HUES6 (cell line): ENCODE measurements around the gene ASB18.
A peak's percentile ranks its signal among the peaks of the same experiment; 100 is the strongest.

Experiments used
- H3K27ac ChIP-seq: 2 replicates; pipeline ENCODE4 v1.7.0; 2013; ENCODE audit warnings: low read depth, mild to moderate bottlenecking, low read length, inconsistent platforms
- H3K27me3 ChIP-seq: 2 replicates; pipeline ENCODE4 v1.6.1; 2013; ENCODE audit warnings: low read length; ENCODE audit not compliant: control insufficient read depth, insufficient read depth
- H3K36me3 ChIP-seq: 2 replicates; pipeline ENCODE4 v1.6.1; 2013; ENCODE audit warnings: low read length; ENCODE audit not compliant: control insufficient read depth, insufficient read depth
- H3K4me1 ChIP-seq: 2 replicates; pipeline ENCODE4 v1.6.1; 2013; ENCODE audit warnings: low read length; ENCODE audit not compliant: control insufficient read depth, insufficient read depth
- H3K4me3 ChIP-seq: 2 replicates; pipeline ENCODE4 v1.5.1; 2013; ENCODE audit warnings: low read depth, low read length
- H3K9ac ChIP-seq: one replicate; pipeline ENCODE4 v1.6.1; 2013; ENCODE audit warnings: mild to moderate bottlenecking, low read length
- H3K9me3 ChIP-seq: 2 replicates; pipeline ENCODE4 v1.6.1; 2013; ENCODE audit warnings: low read depth, low read length; ENCODE audit not compliant: control insufficient read depth, insufficient read depth

ASB18 gene

DNA sequence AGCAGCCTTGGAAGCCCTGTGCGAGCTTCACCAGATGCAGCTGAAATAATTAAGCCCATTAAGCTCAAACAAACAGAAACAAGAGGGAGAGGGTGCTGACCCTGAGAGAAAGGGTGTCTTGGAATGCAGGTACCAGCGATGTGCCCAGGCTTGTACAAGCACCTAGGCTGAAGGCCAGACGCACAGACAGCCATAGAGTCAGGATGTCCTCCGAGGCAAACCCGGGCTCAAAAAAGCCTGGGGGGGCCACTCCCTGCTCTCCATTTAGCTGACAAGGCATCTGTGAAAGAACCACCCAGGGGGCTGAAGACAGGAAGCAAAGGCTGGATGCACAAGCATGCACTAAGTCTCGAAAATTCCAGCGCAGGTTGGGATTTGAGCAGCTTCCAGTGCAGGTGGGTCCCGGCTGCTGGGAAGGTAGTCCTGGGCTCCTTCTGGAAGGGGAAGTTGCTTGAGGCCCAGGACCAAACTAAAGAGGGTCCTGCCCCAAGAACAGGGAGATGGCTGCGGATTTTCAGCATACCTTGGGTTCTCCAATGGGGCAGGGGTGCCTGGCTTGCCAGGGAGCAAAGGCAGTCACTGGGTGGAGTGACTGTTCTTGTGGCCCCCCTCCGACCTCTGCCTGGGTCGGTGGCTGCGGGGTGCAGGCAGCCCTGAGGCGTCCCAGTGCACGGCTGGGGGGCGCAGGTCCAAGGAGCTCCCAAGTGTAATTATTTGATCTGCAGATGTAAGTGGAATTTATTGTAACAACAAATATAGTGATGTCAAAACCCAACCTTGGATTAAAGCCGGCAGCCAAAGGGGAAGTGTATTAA, 102.0 kb downstream of the ASB18 start:
- Histone ChIP-seq H3K27ac (no peak overlapping the region), H3K4me1 (peaks cover 72% of the 10 kb centered on the region), H3K9me3 (no peaks in the 10 kb centered on the region), H3K9ac (peak overlapping the region; percentile 46), H3K4me3 (no peak overlapping the region), H3K36me3 (no peaks in the 10 kb centered on the region; the same call in 1 of the 2 replicates), H3K27me3 (peaks cover 99% of the 10 kb centered on the region)

DNA sequence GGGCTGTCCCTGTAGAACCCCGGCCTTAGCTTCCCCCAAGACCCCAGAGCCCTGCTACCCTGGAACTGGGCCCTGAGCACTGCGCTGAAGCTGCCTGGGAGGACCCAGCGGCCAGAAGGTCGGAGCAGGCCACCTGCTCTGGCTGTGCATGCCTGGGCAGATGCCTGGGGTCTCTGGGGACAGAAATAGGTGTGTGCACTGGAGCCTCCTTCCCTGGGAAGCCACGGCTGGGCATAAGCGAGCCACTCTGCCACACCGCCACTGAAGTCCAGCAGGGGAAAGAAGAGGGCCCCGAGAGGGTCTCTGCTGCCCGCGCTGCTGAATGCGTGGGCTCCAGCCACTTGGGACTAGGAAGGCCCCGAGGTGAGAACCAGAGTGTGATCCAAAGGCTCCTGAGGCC, 102.7 kb downstream of the ASB18 start:
- H3K4me3 ChIP-seq: no peak overlapping the region
- H3K9me3 ChIP-seq: no peaks in the 10 kb centered on the region
- H3K36me3 ChIP-seq: no peaks in the 10 kb centered on the region; the same call in 1 of the 2 replicates
- peaks cover 99% of the 10 kb centered on the region for H3K27me3 ChIP-seq
- peaks cover 68% of the 10 kb centered on the region for H3K4me1 ChIP-seq
- no peak overlapping the region for H3K9ac ChIP-seq
- H3K27ac ChIP-seq: no peak overlapping the region

- peaks cover 99% of the 10 kb centered on the region for H3K27me3 ChIP-seq
Observed at GRCh38 chr2:236161082-236161462, 103.1 kb downstream of the ASB18 start.

DNA sequence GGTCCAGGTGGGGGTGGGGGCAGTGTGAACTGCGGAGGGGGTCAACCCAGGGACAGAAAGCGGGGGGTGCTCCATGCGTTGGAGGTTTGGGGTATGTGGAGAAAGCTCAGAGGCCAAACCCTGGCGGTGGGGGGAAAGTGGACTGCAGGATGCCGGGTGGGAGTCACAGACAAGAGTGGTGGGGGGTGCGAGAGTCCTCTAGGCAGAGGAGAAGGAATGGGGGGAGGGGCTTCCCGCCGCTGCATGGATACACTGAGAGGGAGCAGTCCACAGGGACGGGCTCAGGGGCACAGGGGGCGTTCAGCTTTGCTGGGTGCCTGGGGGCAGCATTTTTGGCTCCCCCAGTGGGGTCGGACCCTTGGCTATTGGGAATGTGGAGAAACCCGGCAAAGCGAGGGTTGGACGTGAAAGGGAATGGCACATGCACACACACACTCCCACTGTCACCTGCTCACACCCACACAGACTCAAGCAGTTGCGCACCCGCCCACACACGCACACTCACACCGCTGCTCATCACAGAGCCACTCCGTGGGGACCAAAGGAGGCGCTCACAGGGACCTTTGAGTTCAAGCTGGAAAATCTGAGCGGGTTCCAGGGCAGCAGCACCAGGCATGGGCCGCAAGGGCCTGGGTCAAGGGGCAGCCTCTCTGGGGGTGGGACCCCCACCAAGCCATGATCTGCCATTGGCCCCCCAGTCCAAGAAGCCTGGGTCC, 103.7 kb downstream of the ASB18 start:
- no peaks in the 10 kb centered on the region; the same call in 1 of the 2 replicates for H3K36me3 ChIP-seq
- H3K27me3 ChIP-seq: peaks cover 98% of the 10 kb centered on the region
- H3K9ac ChIP-seq: peak overlapping the region; percentile 84
- H3K9me3 ChIP-seq: no peaks in the 10 kb centered on the region
- peaks cover 58% of the 10 kb centered on the region for H3K4me1 ChIP-seq
- no peak overlapping the region; the same call in 1 of the 2 replicates for H3K27ac ChIP-seq
- H3K4me3 ChIP-seq: 0 out of 2 replicates have a peak overlapping the region, but pooled peaks have one; percentile 3

More at GRCh38 chr2:236161082-236161462, 103.1 kb downstream of the ASB18 start:
- peak overlapping the region; percentile 18 for H3K9ac ChIP-seq
- H3K4me3 ChIP-seq: no peak overlapping the region
- H3K9me3 ChIP-seq: no peaks in the 10 kb centered on the region
- peaks cover 63% of the 10 kb centered on the region for H3K4me1 ChIP-seq
- H3K36me3 ChIP-seq: no peaks in the 10 kb centered on the region; the same call in 1 of the 2 replicates
- H3K27ac ChIP-seq: no peak overlapping the region; the same call in 1 of the 2 replicates

- H3K9ac ChIP-seq: peak overlapping the region; percentile 84
- H3K36me3 ChIP-seq: no peaks in the 10 kb centered on the region
- H3K4me1 ChIP-seq: peaks cover 51% of the 10 kb centered on the region
- H3K27ac ChIP-seq: peak overlapping the region; percentile 71; the same call in 1 of the 2 replicates
- H3K4me3 ChIP-seq: peak overlapping the region; percentile 35; the same call in 1 of the 2 replicates
- H3K9me3 ChIP-seq: no peaks in the 10 kb centered on the region
- H3K27me3 ChIP-seq: peaks cover 95% of the 10 kb centered on the region
Observed at GRCh38 chr2:236159778-236160170, 104.4 kb downstream of the ASB18 start.

GRCh38 chr2:236158969-236159777, 105.0 kb downstream of the ASB18 start:
- peaks cover 50% of the 10 kb centered on the region for H3K4me1 ChIP-seq
- peak overlapping the region; percentile 43 for H3K4me3 ChIP-seq
- H3K27me3 ChIP-seq: peaks cover 88% of the 10 kb centered on the region
- H3K27ac ChIP-seq: peak overlapping the region; percentile 71; the same call in 1 of the 2 replicates
- H3K9ac ChIP-seq: peak overlapping the region; percentile 84
- no peaks in the 10 kb centered on the region for H3K36me3 ChIP-seq
- no peaks in the 10 kb centered on the region for H3K9me3 ChIP-seq

GRCh38 chr2:236157815-236158498, 106.2 kb downstream of the ASB18 start:
- H3K36me3 ChIP-seq: no peaks in the 10 kb centered on the region
- peaks cover 5% of the 10 kb centered on the region for H3K9me3 ChIP-seq
- no peak overlapping the region for H3K9ac ChIP-seq
- peaks cover 76% of the 10 kb centered on the region for H3K27me3 ChIP-seq
- H3K4me1 ChIP-seq: peaks cover 44% of the 10 kb centered on the region
- no peak overlapping the region for H3K27ac ChIP-seq
- H3K4me3 ChIP-seq: no peak overlapping the region

DNA sequence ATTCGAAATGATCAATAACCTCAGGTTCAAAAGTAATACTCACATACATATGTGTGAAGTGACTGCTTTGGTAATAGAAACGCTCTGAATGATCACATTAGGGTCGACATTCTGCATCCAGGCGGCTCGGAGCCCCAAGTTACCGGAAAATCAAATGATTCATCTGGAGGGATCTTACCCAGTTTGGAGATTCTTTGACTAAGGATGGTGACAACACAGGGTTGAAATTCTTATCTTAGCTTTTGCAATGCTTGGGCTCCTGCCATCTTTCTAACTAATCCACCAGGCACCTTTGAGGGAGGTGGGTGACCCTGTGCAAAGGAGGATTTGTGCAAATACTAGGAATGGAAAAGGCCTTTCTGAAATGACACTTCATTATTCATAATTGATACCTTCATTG, 106.8 kb downstream of the ASB18 start:
- H3K27me3 ChIP-seq: peaks cover 70% of the 10 kb centered on the region
- peaks cover 38% of the 10 kb centered on the region for H3K4me1 ChIP-seq

DNA sequence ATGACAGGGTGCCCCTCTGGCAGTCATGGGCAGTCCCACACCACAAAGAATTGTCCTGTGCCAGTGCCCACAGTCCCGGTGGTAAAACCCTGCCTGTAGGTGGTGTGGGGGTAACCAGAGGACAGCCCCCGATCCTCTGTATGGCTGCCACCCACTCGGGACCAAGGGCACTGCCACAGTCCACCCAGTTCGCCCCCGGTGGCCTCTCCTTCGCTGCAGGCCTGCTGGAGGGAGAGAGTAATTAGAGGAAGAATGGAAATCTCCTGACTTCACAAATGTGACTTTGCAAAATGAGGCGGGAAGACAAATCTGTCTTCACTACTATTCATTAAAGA, 107.4 kb downstream of the ASB18 start:
- Histone ChIP-seq H3K9ac (no peak overlapping the region), H3K36me3 (no peaks in the 10 kb centered on the region), H3K27me3 (peaks cover 65% of the 10 kb centered on the region)

More for the DNA sequence above, 106.8 kb downstream of the ASB18 start:
- Histone ChIP-seq H3K9me3 (peaks cover 6% of the 10 kb centered on the region), H3K27ac (no peak overlapping the region), H3K9ac (no peak overlapping the region), H3K4me3 (no peak overlapping the region), H3K36me3 (no peaks in the 10 kb centered on the region)

DNA sequence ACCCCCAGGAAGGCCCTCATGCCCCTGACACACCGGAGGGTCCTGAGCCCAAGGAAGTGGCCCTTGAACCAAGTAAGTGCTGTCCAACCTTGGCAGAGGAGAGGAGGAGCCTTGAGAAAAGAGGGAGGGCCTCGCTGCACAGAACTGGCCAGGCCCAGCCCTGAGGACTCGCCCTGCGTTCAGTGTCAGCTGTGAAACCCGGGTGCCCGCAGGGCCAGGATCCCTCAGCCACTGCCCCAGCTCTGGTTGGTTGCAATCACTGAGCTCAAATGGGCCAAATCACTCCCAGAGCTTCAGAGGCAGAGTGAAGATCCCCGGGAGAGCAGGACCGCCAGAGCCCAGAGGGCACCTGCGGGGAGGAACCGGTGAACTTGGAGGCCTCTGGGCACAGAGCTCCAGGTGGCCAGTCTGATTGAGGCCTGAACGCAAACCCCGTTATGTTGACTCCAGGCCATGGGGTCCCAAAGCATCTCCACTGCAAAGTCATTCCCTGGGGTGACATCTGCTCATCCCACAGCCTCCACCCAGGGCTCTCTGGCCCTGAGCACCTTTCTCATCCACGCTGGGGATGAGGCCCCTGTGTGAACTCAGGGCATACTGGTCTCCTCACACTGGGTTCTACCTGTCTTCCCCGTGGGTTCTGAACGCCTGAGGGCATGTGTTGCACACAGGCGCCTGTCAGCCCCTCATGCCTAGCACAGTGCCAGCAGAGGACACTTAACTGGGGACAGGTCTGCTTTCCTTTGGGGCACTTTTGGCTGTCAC, 107.9 kb downstream of the ASB18 start:
- peaks cover 6% of the 10 kb centered on the region for H3K9me3 ChIP-seq
- H3K4me3 ChIP-seq: no peak overlapping the region
- H3K36me3 ChIP-seq: no peaks in the 10 kb centered on the region

More for the DNA sequence above, 107.4 kb downstream of the ASB18 start:
- H3K4me1 ChIP-seq: peaks cover 33% of the 10 kb centered on the region
- peaks cover 6% of the 10 kb centered on the region for H3K9me3 ChIP-seq
- no peak overlapping the region for H3K27ac ChIP-seq
- no peak overlapping the region for H3K4me3 ChIP-seq

More for the DNA sequence above, 107.9 kb downstream of the ASB18 start:
- peaks cover 27% of the 10 kb centered on the region for H3K4me1 ChIP-seq
- peaks cover 60% of the 10 kb centered on the region for H3K27me3 ChIP-seq
- H3K9ac ChIP-seq: no peak overlapping the region
- H3K27ac ChIP-seq: no peak overlapping the region
